Esophagus muscularis mucosa (tissue), 4 donors: ENCODE data around the gene PANX2.

Source experiments
- EP300 ChIP-seq: sonication (generic); formaldehyde crosslinking; IDR thresholded peaks from one replicate; pipeline ENCODE4 v1.6.1; 2017; ENCODE audit warnings: antibody characterized with exemption
- POLR2A ChIP-seq: fragments of 450-650 bp; IDR thresholded peaks from one replicate; pipeline ENCODE4 v1.6.1; 2017; ENCODE audit warnings: antibody characterized with exemption, moderate library complexity, mild to moderate bottlenecking, low read depth
- POLR2AphosphoS5 ChIP-seq, 2 donors: sonication (generic); formaldehyde crosslinking; IDR thresholded peaks; one replicate each; pipeline ENCODE4 v1.6.1; 2017; ENCODE audit warnings: antibody characterized with exemption in 2 of 2
- TF ChIP-seq, protein P1 (sequence below), 3 experiments: fragments of 200-600 bp in 2 of 3; fragments of 450-650 bp in 1 of 3; sonication (generic) in 2 of 3; IDR thresholded peaks; one replicate each; pipeline ENCODE4 v1.5.1; 2017 to 2019; ENCODE audit warnings: antibody characterized with exemption in 3 of 3, mild to moderate bottlenecking in 2 of 3, moderate library complexity in 1 of 3

DNA sequence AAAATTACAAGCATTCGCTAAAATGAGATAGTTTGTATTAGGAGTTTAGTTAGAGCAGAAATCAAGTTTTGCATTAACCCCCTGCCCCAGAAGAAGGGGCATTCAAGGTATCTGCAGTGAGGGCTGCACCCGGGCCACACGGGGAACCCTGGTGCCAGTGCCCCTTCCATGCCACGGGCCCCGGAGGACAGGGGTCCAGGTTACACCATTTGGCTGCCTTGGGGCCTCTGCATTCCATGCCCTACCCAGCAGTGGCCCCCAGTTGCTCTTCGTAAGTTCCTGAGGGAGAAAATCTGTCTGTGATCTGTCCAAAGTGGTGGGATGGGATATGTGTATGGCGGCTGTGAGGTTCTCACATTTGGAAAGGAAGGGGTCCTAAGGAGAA, 16.8 kb upstream of the PANX2 start:
- TF ChIP-seq, protein P1, sequence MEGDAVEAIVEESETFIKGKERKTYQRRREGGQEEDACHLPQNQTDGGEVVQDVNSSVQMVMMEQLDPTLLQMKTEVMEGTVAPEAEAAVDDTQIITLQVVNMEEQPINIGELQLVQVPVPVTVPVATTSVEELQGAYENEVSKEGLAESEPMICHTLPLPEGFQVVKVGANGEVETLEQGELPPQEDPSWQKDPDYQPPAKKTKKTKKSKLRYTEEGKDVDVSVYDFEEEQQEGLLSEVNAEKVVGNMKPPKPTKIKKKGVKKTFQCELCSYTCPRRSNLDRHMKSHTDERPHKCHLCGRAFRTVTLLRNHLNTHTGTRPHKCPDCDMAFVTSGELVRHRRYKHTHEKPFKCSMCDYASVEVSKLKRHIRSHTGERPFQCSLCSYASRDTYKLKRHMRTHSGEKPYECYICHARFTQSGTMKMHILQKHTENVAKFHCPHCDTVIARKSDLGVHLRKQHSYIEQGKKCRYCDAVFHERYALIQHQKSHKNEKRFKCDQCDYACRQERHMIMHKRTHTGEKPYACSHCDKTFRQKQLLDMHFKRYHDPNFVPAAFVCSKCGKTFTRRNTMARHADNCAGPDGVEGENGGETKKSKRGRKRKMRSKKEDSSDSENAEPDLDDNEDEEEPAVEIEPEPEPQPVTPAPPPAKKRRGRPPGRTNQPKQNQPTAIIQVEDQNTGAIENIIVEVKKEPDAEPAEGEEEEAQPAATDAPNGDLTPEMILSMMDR (IDR thresholded peaks at IDR 0.05) = no peak
- no peak for TF ChIP-seq POLR2A
- no peak for TF ChIP-seq EP300
- TF ChIP-seq POLR2AphosphoS5 (IDR thresholded peaks at IDR 0.05) = no peak
